Endodermal cell (in vitro differentiated cells): Measurements from ENCODE around the gene AARSD1. TPM values are rescaled to one million over a fixed set of nuclear protein-coding genes. Genes with fewer than 3 reads are reported as not detected.

Source experiments
- DNase-seq: peaks from one replicate; pipeline ENCODE4 v3.0.0-alpha.2; 2017
- H3K27ac ChIP-seq: 2 replicates; pipeline ENCODE4 v1.5.1; 2013; ENCODE audit warnings: mild to moderate bottlenecking, low read depth, low read length, moderate library complexity
- H3K27me3 ChIP-seq: 2 replicates; pipeline ENCODE4 v1.6.1; 2013; ENCODE audit warnings: mild to moderate bottlenecking, low read length, moderate library complexity; ENCODE audit not compliant: insufficient read depth, control insufficient read depth, poor library complexity, severe bottlenecking
- H3K36me3 ChIP-seq: 2 replicates; pipeline ENCODE4 v1.7.0; 2013; ENCODE audit warnings: mild to moderate bottlenecking, low read length, moderate library complexity; ENCODE audit not compliant: control insufficient read depth, insufficient read depth
- H3K4me1 ChIP-seq: one replicate; pipeline ENCODE4 v1.7.0; 2013; ENCODE audit warnings: low read length; ENCODE audit not compliant: control insufficient read depth, insufficient read depth
- H3K4me3 ChIP-seq: 2 replicates; pipeline ENCODE4 v1.5.1; 2013; ENCODE audit warnings: mild to moderate bottlenecking, low read length, moderate library complexity
- H3K9ac ChIP-seq: 2 replicates; pipeline ENCODE4 v1.6.1; 2013; ENCODE audit warnings: mild to moderate bottlenecking, low read length, moderate library complexity; ENCODE audit not compliant: poor library complexity, severe bottlenecking; ENCODE audit errors: extremely low read depth
- H3K9me3 ChIP-seq: 2 replicates; pipeline ENCODE4 v1.6.1; 2013; ENCODE audit warnings: mild to moderate bottlenecking, low read length, moderate library complexity; ENCODE audit not compliant: control insufficient read depth
- H3K27ac Mint-ChIP-seq: 2 replicates; pipeline ENCODE4 v1.8.0; 2020; ENCODE audit warnings: mixed read lengths
- H3K27me3 Mint-ChIP-seq: 2 replicates; pipeline ENCODE4 v1.8.0; 2021; ENCODE audit warnings: mild to moderate bottlenecking, mixed read lengths; ENCODE audit not compliant: insufficient read depth
- H3K36me3 Mint-ChIP-seq: 2 replicates; pipeline ENCODE4 v1.8.0; 2020; ENCODE audit warnings: low read depth, mixed read lengths
- H3K4me1 Mint-ChIP-seq: 2 replicates; pipeline ENCODE4 v1.8.0; 2020; ENCODE audit warnings: mixed read lengths
- H3K4me3 Mint-ChIP-seq: 2 replicates; pipeline ENCODE4 v1.8.0; 2020; ENCODE audit warnings: mild to moderate bottlenecking, moderate library complexity, mixed read lengths
- H3K9me3 Mint-ChIP-seq: 2 replicates; pipeline ENCODE4 v1.8.0; 2020; ENCODE audit warnings: mild to moderate bottlenecking, mixed read lengths
- CTCF ChIP-seq: fragments of 200-600 bp; sonication (generic); conservative IDR thresholded peaks from 2 replicates; pipeline ENCODE4 v1.5.0; 2021; ENCODE audit warnings: antibody characterized with exemption, mild to moderate bottlenecking
- WGBS, 2 experiments: methylation state at CpG; one replicate each; pipeline versions ENCODE4 v1.1.5 to v1.1.7; 2013; ENCODE audit warnings: missing lambda C conversion rate in 2 of 2, mixed read lengths in 1 of 2; ENCODE audit not compliant: insufficient coverage in 1 of 2, insufficient read length in 1 of 2; 5-methylcytosine and 5-hydroxymethylcytosine counted together
- long read RNA-seq, 4 experiments: library from polyadenylated mRNA in 2 of 4; library from RNA in 1 of 4; library from capped mRNA in 1 of 4; stranded (forward) in 3 of 4; unstranded in 1 of 4; transcript quantifications; one replicate each; pipeline ENCODE4 v2.0.0, GENCODE V29; 2020 to 2021; ENCODE audit warnings: inconsistent platforms in 1 of 4
- polyA plus RNA-seq, 2 experiments: library from polyadenylated mRNA; stranded (reverse); fragments of 50-300 nt; gene quantifications; one replicate each; pipeline ENCODE4 v1.2.3, GENCODE V29; 2013
- total RNA-seq, 2 donors: library from RNA; stranded (reverse); fragmentation: NEBNext Ultra II Directional in 1 of 2; extraction: Animal tissue kit (Norgen Biotek cat#: 25700) in 1 of 2; gene quantifications; 2 replicates in 1 of 2; 3 replicates in 1 of 2; pipeline ENCODE4 v1.2.1, GENCODE V29; 2021

Gene AARSD1
- 10 to 100 TPM; 48.7 to 50.9 TPM for total RNA-seq
- 58.1 TPM for polyA plus RNA-seq (2013, experiment 1 of 2)
- 41.9 TPM for polyA plus RNA-seq (2013, experiment 2 of 2)
- long read RNA-seq, experiment 1, partial matches to known transcripts, result 2 of 10 reads
- long read RNA-seq, experiment 1, other reads (novel, unspliced or antisense), result 2 of 10 reads
- long read RNA-seq, experiment 2, transcript AARSD1-202 (12 exons, 1,322 nt), result major isoform, 21 of 32 reads
- long read RNA-seq, experiment 2, partial matches to known transcripts, result 0 of 32 reads
- long read RNA-seq, experiment 2, other reads (novel, unspliced or antisense), result 10 of 32 reads
- long read RNA-seq, experiment 3, transcript AARSD1-202 (12 exons, 1,322 nt), result major isoform, 47 of 63 reads
- long read RNA-seq, experiment 3, partial matches to known transcripts, result 1 of 63 reads
- long read RNA-seq, experiment 3, other reads (novel, unspliced or antisense), result 15 of 63 reads
- long read RNA-seq, experiment 4, transcript AARSD1-202 (12 exons, 1,322 nt), result major isoform, 81 of 110 reads
- long read RNA-seq, experiment 4, partial matches to known transcripts, result 10 of 110 reads
- long read RNA-seq, experiment 4, other reads (novel, unspliced or antisense), result 18 of 110 reads

GRCh38 chr17:42964161-42964932 is at the start of gene AARSD1:
AARSD1 (minus strand) TSS chr17:42964454; CDS start chr17:42964440, 14 bp downstream.
- Histone ChIP-seq H3K9ac (peak within 1 kb of the TSS; percentile 91), H3K4me3 (peak within 1 kb of the TSS; percentile 87), H3K27ac (peak within 1 kb of the TSS; percentile 65), H3K27me3 (no peaks in the 10 kb centered on the region), H3K9me3 (no peaks in the 10 kb centered on the region), H3K36me3 (peaks cover 35% of the 10 kb centered on the region), H3K4me1 (no peaks in the 10 kb centered on the region)
- H3K36me3 Mint-ChIP-seq, result peaks cover 33% of the 10 kb centered on the region
- H3K27ac Mint-ChIP-seq, result peak within 1 kb of the TSS; percentile 98
- H3K4me1 Mint-ChIP-seq, result peaks cover 7% of the 10 kb centered on the region
- 4 to 6% methylated on average over 22 to 43 of the region's 43 CpGs for WGBS, 2 experiments
- TF ChIP-seq CTCF, result no peak
- H3K9me3 Mint-ChIP-seq, result no peaks in the 10 kb centered on the region
- DNase-seq, result peak; percentile 98
- peak within 1 kb of the TSS; percentile 92 for H3K4me3 Mint-ChIP-seq
- no peaks in the 10 kb centered on the region for H3K27me3 Mint-ChIP-seq

- Mint-ChIP-seq H3K4me1 (peaks cover 18% of the 10 kb centered on the region), H3K27ac (peak overlapping the region; percentile 80), H3K36me3 (peaks cover 32% of the 10 kb centered on the region), H3K9me3 (no peaks in the 10 kb centered on the region), H3K27me3 (no peaks in the 10 kb centered on the region), H3K4me3 (no peak overlapping the region)
- peak overlapping the region; percentile 10 for H3K27ac ChIP-seq
- peaks cover 32% of the 10 kb centered on the region for H3K36me3 ChIP-seq
- H3K9me3 ChIP-seq, result no peaks in the 10 kb centered on the region
- WGBS, 2 experiments, result 90 to 96% methylated on average over 4 to 8 of the region's 8 CpGs
- no peak for DNase-seq
- H3K4me3 ChIP-seq, result no peak overlapping the region
- H3K4me1 ChIP-seq, result no peaks in the 10 kb centered on the region
- H3K9ac ChIP-seq, result no peak overlapping the region
- TF ChIP-seq CTCF, result no peak
- H3K27me3 ChIP-seq, result no peaks in the 10 kb centered on the region
These were observed 49.0 kb upstream of the AARSD1 start for GRCh38 chr17:43013296-43013695.

- H3K27me3 Mint-ChIP-seq, result no peaks in the 10 kb centered on the region
- no peak overlapping the region for H3K4me3 Mint-ChIP-seq
- H3K36me3 Mint-ChIP-seq, result peaks cover 24% of the 10 kb centered on the region
- H3K9me3 Mint-ChIP-seq, result no peaks in the 10 kb centered on the region
- H3K36me3 ChIP-seq, result peaks cover 23% of the 10 kb centered on the region
- TF ChIP-seq CTCF, result no peak
- H3K27ac ChIP-seq, result no peak overlapping the region
- H3K4me3 ChIP-seq, result no peak overlapping the region
- peak; percentile 43 for DNase-seq
- no peaks in the 10 kb centered on the region for H3K9me3 ChIP-seq
- 92 to 94% methylated on average over 14 to 15 of the region's 15 CpGs for WGBS, 2 experiments
- H3K27ac Mint-ChIP-seq, result no peak overlapping the region
- H3K27me3 ChIP-seq, result no peaks in the 10 kb centered on the region
- H3K4me1 Mint-ChIP-seq, result peaks cover 21% of the 10 kb centered on the region
- peaks cover 1% of the 10 kb centered on the region for H3K4me1 ChIP-seq
- H3K9ac ChIP-seq, result no peak overlapping the region
These were observed 47.6 kb upstream of the AARSD1 start for GRCh38 chr17:43011728-43012472.
